HG02678 (cell line): ENCODE measurements around the gene KRT17.
"Not testable (repeated sequence)": the region's sequence is repeated elsewhere in the genome, so short reads cannot be mapped to it uniquely, and the experiment has no call there.

ENCODE experiments used
- ATAC-seq: cut with Tn5 transposase; IDR thresholded peaks from one replicate; pipeline ENCODE4 v1.9.1; 2021; ENCODE audit warnings: mild to moderate bottlenecking, moderate library complexity; ENCODE audit not compliant: unreplicated experiment

The KRT17 gene

DNA sequence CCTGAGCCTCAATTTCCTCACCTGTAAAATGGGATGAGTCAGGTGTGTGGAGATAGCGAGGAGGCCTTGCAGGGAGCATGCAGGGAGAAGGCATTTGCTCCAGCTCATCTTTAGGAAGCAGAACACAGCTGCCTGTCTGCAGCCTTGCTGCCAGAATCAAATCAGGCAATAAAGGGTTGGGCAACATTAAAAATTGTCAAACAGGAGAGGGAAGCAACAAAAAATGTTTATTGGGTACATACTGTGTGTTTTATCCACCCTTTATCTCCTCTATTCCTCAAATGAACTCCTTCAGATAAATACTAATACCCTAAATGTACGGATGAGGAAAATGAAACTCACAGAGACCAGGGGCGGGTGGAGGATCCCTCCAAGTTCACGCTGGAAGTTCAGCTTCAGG lies 24.1 kb downstream of the KRT17 start:
- no peak for ATAC-seq

DNA sequence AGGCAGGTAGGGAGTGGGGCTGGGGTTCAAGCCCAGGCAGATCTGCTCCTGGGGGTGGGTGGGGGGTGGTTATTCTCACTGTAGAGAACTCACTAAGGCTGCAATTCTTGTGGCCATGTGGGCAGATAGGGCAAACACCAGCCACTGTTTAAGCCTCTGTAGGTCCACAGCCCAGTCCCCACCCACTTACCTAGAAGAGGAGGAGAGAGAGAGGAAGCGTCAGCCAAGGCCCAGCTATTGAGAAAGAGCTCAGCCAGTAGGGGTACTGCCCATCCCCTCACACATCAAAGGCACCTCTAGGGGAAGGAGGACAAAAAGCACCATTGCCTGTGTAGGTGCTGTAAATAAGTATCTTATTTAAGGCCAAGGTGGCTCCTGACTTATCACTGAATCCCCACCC lies 24.7 kb downstream of the KRT17 start:
- ATAC-seq, result no peak

GRCh38 chr17:41595585-41595984 lies 28.8 kb downstream of the KRT17 start:
- ATAC-seq, result no peak

DNA sequence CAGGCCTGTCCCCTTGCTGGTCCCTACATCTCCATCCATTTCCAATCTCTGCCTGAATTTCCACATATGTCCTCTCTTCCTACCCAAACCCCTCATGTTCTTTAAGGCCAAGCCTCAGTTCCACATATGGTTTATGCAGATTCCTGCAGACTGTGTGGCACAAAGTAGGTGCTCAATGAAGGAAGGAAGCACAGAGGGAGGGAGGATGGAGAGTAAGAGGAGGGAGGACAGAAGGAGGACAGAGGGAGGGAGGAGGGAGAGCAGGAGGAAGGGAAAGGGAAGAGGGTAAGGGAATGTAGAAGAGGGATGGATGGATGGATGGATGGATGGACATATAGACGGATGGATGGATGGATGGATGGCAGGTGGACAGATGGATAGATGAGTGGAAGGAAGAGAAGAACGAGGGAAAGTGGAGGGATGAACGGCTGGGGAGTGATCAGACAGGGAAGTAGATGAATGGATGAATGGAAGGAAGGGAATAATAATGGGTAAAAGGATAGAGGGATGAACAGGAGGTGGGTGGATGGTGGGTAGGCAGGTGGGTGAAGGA lies 29.9 kb downstream of the KRT17 start:
- no peak for ATAC-seq

DNA sequence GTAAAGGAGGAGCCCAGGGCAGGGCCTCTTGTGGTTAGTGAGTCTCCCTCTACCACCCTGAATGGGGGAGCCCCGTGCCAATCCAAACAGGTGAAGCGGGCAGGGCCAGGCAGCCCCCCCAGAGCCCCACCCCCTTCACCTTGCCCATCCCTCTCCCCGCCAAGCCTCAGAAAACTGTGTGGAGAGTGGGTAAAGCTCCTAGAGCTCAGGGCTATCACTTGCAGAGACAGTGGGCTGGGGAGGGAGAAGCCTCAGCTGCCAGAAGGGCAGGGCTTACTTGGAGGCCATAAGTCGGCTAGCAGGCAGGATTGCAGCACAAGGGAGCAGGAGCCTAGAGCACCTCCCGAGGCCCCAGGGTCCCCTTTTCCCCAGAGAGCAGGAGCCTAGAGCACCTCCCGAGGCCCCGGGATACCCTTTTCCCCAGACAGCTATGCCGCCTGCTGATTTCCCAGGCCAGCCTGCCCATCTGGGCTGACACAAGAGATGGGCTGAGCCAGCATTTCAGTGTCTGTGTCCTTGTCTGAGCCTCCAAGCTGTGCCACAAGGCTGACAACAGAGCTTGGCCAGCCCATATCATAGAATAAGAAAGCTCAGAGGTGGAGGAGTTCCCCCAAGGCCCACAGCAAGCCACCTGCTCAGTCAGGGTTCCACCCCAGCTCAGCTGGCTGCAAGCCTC lies 30.9 kb downstream of the KRT17 start:
- no peak for ATAC-seq

- no peak for ATAC-seq
Measured at GRCh38 chr17:41592601-41593305, 31.6 kb downstream of the KRT17 start.

DNA sequence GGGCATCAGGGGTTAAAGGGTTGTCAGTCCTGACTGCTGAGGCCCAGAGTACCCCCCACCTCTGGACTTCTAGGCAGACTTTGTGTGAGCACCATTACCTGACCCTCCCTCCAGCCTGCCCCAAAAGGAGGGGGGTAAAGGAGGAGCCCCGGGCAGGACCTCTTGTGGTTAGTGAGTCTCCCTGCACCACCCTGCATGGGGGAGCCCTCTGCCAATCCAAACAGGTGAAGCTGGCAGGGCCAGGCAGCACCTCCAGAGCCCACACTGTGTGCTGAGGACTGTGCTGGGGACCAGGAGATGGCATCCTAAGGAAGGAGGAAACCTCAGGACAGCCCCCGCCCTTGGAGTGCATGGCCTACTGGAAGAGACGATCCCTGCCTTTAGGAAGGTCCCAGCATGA lies 35.1 kb downstream of the KRT17 start:
- no peak for ATAC-seq

DNA sequence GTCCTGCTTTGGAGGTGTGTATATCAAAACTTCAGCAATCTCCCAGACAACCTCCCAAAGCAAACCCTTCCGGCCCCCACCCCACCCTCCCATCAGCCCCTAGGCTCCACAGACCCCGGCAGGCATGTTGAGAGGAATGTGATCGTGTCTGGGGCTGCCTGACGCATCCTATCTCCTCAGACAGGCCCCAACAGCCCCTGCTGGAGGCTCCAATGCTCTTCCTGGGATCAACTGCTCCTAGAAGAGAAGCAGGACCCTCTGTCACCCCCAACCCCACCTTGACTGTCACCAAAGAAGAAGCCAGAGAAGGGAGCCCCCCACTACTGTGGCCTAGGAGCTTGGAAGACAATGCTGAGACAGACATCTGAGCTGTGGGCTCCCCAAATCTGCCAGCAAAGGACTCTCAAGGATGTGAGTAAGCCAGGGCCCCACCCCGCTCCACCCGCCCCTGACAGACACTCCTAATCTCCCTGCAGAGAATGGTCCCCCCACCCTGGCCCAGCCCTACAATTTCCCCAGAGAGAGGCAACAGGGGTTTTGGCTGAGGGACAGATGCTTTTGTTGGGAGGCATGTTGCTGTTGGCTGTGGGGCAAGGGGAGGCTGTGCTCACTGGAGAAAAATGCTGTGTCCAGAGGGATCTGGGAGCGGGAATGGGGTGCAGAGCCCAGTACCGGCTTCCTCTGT lies 36.1 kb downstream of the KRT17 start:
- no peak for ATAC-seq

DNA sequence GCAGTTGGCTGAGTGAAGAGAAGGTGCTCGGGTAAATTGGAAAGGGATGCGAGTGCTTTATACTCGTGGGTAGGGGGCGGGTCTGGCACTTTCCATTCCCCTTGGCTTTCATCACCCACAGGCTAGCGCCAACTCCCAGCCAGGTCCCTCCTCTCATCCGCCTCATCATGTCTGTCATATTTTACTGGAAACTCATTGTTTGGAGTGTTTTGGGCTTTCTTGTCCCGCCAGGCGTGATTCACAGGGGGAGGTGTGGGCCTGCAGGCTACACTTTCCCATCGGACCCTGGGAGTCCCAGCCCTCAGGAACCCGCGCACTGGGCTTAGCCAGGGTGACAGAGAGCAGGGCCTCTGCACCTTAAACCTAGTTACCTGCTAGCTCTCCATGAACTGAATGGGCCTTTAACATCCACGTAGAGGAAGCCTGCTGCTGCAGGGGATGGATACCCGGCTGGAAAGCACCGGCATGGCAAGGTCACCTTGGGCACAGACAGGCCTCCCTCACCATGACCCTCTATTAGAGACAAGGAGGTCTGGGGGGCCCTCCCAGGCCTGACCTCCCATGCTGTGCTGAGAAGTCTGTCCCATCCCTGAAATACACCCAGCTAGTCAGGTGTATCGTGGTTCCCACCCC lies 37.4 kb downstream of the KRT17 start, which contains the start of gene KRT14:
Gene KRT14 (minus strand): TSS at position 33 of the 633 bp plus-strand sequence. CDS start 61 bp downstream, outside the sequence.
- ATAC-seq, result no peak

DNA sequence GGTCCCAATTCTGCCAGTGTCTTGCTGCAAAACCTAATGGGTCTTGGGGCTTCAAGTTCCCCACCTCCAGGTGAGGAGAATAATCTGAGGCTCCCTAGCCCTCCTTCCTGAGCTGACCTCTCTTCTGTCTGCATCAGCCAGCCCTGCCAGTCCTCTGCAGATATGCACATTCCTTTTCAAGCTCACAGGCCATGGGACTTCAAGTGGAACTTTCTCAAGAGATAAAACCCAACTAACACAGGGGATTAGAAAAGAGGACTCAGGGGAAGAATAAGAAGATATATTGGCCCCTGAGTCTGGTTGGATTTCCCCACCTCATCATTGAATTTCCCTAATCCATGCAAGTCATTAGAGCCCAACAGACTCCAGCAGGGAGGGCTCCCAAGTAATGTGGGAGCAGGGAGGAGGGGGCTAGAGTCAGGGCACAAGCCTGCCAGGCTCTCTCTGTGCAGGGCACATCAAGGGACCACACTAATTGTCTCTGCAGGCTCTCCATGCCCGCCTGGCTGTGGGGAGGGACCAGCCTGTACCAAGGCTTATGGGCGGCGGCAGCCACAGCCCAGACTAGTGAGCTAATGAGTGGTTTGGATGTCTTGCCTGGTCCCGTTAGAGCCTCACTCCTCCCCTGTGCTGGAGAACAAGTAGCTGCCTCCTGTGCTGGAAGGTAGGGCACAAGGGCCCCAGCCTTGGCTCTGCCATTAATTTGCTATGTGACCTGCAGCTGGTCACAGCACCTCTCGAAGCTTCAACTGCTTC lies 38.9 kb downstream of the KRT17 start:
- ATAC-seq, result no peak

DNA sequence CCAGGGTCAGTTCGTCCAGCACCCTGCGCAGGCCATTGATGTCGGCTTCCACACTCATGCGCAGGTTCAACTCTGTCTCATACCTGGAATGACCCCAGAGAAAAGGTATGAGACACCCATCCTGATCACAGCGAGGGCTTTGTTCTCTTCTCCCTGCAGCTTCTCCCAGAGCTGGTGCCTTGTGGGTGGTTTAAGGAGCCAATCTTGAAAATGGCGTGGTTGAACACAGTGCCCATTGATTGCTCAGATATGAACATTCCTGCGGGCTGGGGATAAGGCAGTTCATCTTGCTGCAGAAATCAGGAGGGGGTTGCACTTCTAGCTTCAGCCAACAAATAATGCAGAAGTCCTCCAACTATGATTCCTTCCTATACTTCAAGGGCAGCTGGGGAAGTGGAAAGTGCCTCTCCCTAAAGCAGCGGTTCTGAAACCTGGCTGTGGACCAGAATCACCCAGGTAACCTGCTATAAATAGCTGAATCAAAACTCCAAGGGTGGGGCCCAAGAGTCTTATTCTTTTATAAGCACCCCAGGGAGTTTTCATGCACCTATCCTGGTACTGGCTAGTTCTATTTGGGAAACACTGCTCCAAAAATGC lies 39.9 kb downstream of the KRT17 start:
- ATAC-seq, result not testable (repeated sequence)

GRCh38 chr17:41583137-41584127 lies 40.9 kb downstream of the KRT17 start:
- ATAC-seq, result no peak

- ATAC-seq, result not testable (repeated sequence)
Measured at GRCh38 chr17:41582061-41582968, 42.1 kb downstream of the KRT17 start.

DNA sequence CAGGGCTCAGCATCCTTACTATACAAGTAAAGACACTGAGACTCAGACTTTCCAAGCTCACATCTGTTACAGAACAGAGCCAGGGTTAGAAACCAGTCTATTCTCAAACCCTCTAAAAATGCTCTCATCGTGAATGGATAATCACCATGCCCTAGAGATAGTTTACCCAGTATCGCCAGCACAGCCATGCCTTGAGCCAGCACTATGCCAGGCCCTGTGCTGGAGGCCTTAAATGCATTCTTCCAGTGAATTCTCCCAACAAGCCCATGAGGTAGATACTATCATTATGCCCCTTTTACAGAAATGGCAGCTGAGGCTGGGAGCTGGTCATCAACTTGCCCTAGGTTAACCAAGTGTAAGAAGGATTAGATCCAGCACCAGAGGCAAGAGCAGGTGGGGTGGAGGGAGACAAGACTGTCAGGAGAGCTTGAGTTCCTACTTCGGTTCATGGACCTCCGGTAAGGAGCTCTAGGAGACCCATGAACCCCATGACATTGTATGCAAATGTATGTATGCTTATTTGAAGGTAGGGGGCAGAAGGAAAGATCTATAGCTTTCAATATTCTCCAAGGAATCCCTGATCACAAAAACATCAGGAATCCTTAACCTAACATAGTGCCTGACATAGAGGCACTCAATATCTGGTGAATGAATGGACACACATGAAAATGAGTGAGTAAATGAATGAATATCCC lies 42.9 kb downstream of the KRT17 start:
- ATAC-seq, result no peak

GRCh38 chr17:41580687-41581365 lies 43.5 kb downstream of the KRT17 start:
- no peak for ATAC-seq

- no peak for ATAC-seq
Measured at GRCh38 chr17:41580244-41580575, 44.2 kb downstream of the KRT17 start.
